GM12801 (cell line): ENCODE measurements around the gene FAM83G.

Source experiments
- TF ChIP-seq, protein P1 (sequence below): IDR thresholded peaks from one replicate; pipeline ENCODE4 v1.5.1; 2011; ENCODE audit warnings: control low read depth; ENCODE audit not compliant: insufficient read length; ENCODE audit errors: extremely low read depth

The FAM83G gene

GRCh38 chr17:18919963-18920362 lies 84.6 kb downstream of the FAM83G start:
- TF ChIP-seq, protein P1, sequence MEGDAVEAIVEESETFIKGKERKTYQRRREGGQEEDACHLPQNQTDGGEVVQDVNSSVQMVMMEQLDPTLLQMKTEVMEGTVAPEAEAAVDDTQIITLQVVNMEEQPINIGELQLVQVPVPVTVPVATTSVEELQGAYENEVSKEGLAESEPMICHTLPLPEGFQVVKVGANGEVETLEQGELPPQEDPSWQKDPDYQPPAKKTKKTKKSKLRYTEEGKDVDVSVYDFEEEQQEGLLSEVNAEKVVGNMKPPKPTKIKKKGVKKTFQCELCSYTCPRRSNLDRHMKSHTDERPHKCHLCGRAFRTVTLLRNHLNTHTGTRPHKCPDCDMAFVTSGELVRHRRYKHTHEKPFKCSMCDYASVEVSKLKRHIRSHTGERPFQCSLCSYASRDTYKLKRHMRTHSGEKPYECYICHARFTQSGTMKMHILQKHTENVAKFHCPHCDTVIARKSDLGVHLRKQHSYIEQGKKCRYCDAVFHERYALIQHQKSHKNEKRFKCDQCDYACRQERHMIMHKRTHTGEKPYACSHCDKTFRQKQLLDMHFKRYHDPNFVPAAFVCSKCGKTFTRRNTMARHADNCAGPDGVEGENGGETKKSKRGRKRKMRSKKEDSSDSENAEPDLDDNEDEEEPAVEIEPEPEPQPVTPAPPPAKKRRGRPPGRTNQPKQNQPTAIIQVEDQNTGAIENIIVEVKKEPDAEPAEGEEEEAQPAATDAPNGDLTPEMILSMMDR: no peak
